ENCODE data around the gene NCOR2. TPM values are rescaled to one million over a fixed set of nuclear protein-coding genes. Genes with fewer than 3 reads are reported as not detected.

NCOR2 gene
- total RNA-seq, 2 donors from 2014 or later, result 137 to 148 TPM

- Histone ChIP-seq H3K4me3 (peak overlapping the region; percentile 99), H3K9me3 (no peaks in the 10 kb centered on the region), H3K4me1 (peaks cover 5% of the 10 kb centered on the region), H3K27ac (peak overlapping the region; percentile 99), H3K36me3 (no peaks in the 10 kb centered on the region), H3K9ac (ENCODE audit: low read depth in 2 of 2, low read length in 2 of 2) (peak overlapping the region; percentile 93 to 96), H3K27me3 (no peaks in the 10 kb centered on the region)
- TF ChIP-seq CTCF (IDR thresholded peaks at IDR 0.05), result no peak
- peak; percentile 93 for DNase-seq
- intact Hi-C loops (cut with DNase I), result loop anchor here (5.0 kb wide), 1 partner anchor 186 kb away; no protein-coding TSS in a partner anchor
Observed at GRCh38 chr12:124566161-124566996, 1.0 kb downstream of the NCOR2 start.

GRCh38 chr12:124565656-124566160 is 1.7 kb downstream of the NCOR2 start:
- no peak for TF ChIP-seq CTCF (IDR thresholded peaks at IDR 0.05)
- Histone ChIP-seq H3K9me3 (no peaks in the 10 kb centered on the region), H3K4me1 (peaks cover 5% of the 10 kb centered on the region), H3K36me3 (no peaks in the 10 kb centered on the region), H3K4me3 (peak overlapping the region; percentile 99), H3K27ac (peak overlapping the region; percentile 99), H3K27me3 (no peaks in the 10 kb centered on the region), H3K9ac (ENCODE audit: low read depth in 2 of 2, low read length in 2 of 2) (peak overlapping the region; percentile 93 to 96)
- intact Hi-C loops (cut with DNase I), result loop anchor here (5.0 kb wide), 1 partner anchor 187 kb away; no protein-coding TSS in a partner anchor
- DNase-seq, result no peak

GRCh38 chr12:124564971-124565491 is 2.4 kb downstream of the NCOR2 start:
- Histone ChIP-seq H3K27me3 (no peaks in the 10 kb centered on the region), H3K9ac (ENCODE audit: low read depth in 2 of 2, low read length in 2 of 2) (peak overlapping the region in 1 of 2 donors; percentile 5), H3K27ac (no peak overlapping the region), H3K36me3 (no peaks in the 10 kb centered on the region), H3K9me3 (no peaks in the 10 kb centered on the region), H3K4me3 (no peak overlapping the region), H3K4me1 (peaks cover 5% of the 10 kb centered on the region)
- intact Hi-C loops (cut with DNase I), result loop anchor here (5.0 kb wide), 1 partner anchor 187 kb away; no protein-coding TSS in a partner anchor
- no peak for TF ChIP-seq CTCF (IDR thresholded peaks at IDR 0.05)
- DNase-seq, result no peak

GRCh38 chr12:124564232-124564958 is 3.0 kb downstream of the NCOR2 start:
- no peaks in the 10 kb centered on the region for H3K27me3 ChIP-seq
- H3K36me3 ChIP-seq, result no peaks in the 10 kb centered on the region
- DNase-seq, result no peak
- TF ChIP-seq CTCF (IDR thresholded peaks at IDR 0.05), result no peak
- H3K4me1 ChIP-seq, result peaks cover 5% of the 10 kb centered on the region
- H3K4me3 ChIP-seq, result no peak overlapping the region
- no peaks in the 10 kb centered on the region for H3K9me3 ChIP-seq
- intact Hi-C loops (cut with DNase I), result no loop called here
- no peak overlapping the region for H3K9ac ChIP-seq (ENCODE audit: low read depth in 2 of 2, low read length in 2 of 2)
- H3K27ac ChIP-seq, result no peak overlapping the region

- H3K27me3 ChIP-seq, result no peaks in the 10 kb centered on the region
- H3K27ac ChIP-seq, result no peak overlapping the region
- no peaks in the 10 kb centered on the region for H3K9me3 ChIP-seq
- no peak overlapping the region for H3K9ac ChIP-seq (ENCODE audit: low read depth in 2 of 2, low read length in 2 of 2)
- no peak for TF ChIP-seq CTCF (IDR thresholded peaks at IDR 0.05)
- peaks cover 5% of the 10 kb centered on the region for H3K4me1 ChIP-seq
- no peak overlapping the region for H3K4me3 ChIP-seq
- H3K36me3 ChIP-seq, result no peaks in the 10 kb centered on the region
- DNase-seq, result no peak
- intact Hi-C loops (cut with DNase I), result no loop called here
Observed at GRCh38 chr12:124563809-124564208, 3.6 kb downstream of the NCOR2 start.

All from colonic mucosa (tissue), 4 donors.